Kidney epithelial cell (primary cell): ENCODE measurements around the gene SLC25A25. TPM values are rescaled to one million over a fixed set of nuclear protein-coding genes. Genes with fewer than 3 reads are reported as not detected.

ENCODE experiments used
- DNase-seq: peaks from one replicate; pipeline ENCODE4 v3.0.0-alpha.2; 2010; ENCODE audit warnings: low read depth
- H3K27me3 ChIP-seq: 2 replicates; pipeline ENCODE4 v1.6.0; 2011; ENCODE audit warnings: low read length; ENCODE audit not compliant: control insufficient read depth, insufficient read depth
- H3K36me3 ChIP-seq: 2 replicates; pipeline ENCODE4 v1.5.1; 2011; ENCODE audit warnings: low read length; ENCODE audit not compliant: control insufficient read depth, insufficient read depth
- H3K4me3 ChIP-seq: 2 replicates; pipeline ENCODE4 v1.5.1; 2011; ENCODE audit warnings: low read depth, mild to moderate bottlenecking, control low read depth, low read length
- total RNA-seq: library from RNA; depleted of rRNA; stranded (reverse); fragments of >200 nt; gene quantifications from 2 replicates; pipeline ENCODE4 v1.2.3, GENCODE V29; 2015
- TF ChIP-seq, protein P1 (sequence below): IDR thresholded peaks from 2 replicates; pipeline ENCODE4 v1.5.1; 2011; ENCODE audit warnings: mild to moderate bottlenecking, moderate library complexity, low read length, control low read depth, inconsistent platforms; ENCODE audit not compliant: insufficient read depth, poor library complexity, severe bottlenecking

SLC25A25 gene
- total RNA-seq, 1 donor from 2014 or later: 22.8 TPM

GRCh38 chr9:128149001-128149701 lies 81.1 kb downstream of the SLC25A25 start, which contains the start of gene LCN2:
LCN2 (plus strand) TSS chr9:128149453; CDS start chr9:128149526, 73 bp downstream.
- Histone ChIP-seq H3K36me3 (no peaks in the 10 kb centered on the region), H3K27me3 (no peaks in the 10 kb centered on the region), H3K4me3 (no peak within 1 kb of the TSS)
- DNase-seq: peak; percentile 74
- TF ChIP-seq, protein P1, sequence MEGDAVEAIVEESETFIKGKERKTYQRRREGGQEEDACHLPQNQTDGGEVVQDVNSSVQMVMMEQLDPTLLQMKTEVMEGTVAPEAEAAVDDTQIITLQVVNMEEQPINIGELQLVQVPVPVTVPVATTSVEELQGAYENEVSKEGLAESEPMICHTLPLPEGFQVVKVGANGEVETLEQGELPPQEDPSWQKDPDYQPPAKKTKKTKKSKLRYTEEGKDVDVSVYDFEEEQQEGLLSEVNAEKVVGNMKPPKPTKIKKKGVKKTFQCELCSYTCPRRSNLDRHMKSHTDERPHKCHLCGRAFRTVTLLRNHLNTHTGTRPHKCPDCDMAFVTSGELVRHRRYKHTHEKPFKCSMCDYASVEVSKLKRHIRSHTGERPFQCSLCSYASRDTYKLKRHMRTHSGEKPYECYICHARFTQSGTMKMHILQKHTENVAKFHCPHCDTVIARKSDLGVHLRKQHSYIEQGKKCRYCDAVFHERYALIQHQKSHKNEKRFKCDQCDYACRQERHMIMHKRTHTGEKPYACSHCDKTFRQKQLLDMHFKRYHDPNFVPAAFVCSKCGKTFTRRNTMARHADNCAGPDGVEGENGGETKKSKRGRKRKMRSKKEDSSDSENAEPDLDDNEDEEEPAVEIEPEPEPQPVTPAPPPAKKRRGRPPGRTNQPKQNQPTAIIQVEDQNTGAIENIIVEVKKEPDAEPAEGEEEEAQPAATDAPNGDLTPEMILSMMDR: no peak

DNA sequence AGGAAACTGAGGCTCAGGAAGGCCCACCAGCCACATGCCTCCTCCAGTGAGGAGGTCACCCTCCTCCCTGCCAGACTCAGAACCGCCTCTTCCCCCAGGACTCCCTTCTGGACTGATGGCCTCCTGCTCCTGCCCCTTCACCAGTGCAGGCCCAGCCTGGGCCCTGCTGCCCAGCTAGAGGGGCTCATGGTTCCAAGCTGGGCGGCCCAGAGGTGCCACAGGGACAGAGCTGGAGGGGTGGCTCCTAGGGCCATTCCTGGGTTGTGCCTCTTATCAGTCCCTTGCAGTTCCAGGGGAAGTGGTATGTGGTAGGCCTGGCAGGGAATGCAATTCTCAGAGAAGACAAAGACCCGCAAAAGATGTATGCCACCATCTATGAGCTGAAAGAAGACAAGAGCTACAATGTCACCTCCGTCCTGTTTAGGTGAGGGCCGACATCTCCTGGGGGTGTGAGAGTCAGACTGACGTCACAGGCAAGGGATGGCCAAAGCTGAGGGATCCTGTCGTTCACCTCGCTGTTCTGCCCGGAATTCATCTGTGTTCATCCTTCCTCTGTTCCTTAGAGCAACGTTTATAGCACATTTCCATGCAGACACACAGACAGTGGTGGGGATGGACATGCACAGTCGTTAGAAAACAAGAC lies 82.0 kb downstream of the SLC25A25 start:
- TF ChIP-seq, protein P1: no peak
- Histone ChIP-seq H3K27me3 (no peaks in the 10 kb centered on the region), H3K4me3 (no peak overlapping the region), H3K36me3 (no peaks in the 10 kb centered on the region)
- no peak for DNase-seq

DNA sequence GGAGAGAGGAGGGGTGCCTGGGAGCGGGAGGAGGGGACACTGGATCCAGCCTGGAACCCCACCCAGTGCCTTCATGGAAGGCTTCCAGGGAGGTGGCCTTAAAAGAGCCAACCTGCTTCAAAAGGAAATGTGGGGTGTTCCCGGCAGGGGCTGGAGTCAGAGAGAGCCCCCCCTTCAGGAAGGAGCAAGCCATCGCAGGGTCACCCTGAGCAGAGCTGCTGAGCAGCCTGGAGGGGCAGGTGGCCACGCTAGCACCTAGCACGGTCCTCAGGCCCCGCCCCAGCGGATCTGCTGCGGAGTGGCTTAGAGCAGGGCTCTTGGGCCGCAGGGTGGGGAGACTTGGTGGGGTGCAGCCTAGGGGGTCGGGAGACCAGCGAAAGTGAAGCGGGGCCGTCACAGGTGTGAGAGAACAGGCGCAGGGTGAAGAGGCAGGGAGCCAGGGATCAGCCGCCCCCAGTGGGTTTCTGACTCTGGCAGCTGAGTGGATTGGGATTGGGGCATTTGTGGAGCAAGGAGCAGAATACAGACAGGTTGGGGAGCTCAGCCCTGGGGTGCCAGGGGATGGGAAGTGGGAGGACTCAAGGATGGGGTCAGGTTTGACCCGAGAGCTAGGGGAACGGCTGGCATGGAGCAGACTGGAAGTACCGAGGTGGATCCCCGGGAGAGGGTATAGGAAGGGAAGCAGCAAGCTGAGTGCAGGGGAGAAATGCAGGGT lies 82.7 kb downstream of the SLC25A25 start:
- TF ChIP-seq, protein P1: peak; percentile 11

GRCh38 chr9:128151309-128152132 lies 83.5 kb downstream of the SLC25A25 start:
- TF ChIP-seq, protein P1: no peak
- Histone ChIP-seq H3K27me3 (no peaks in the 10 kb centered on the region), H3K36me3 (no peaks in the 10 kb centered on the region), H3K4me3 (no peak overlapping the region)
- DNase-seq: no peak

More for the DNA sequence above, 82.7 kb downstream of the SLC25A25 start:
- H3K4me3 ChIP-seq: no peak overlapping the region
- no peaks in the 10 kb centered on the region for H3K27me3 ChIP-seq
- H3K36me3 ChIP-seq: no peaks in the 10 kb centered on the region
- DNase-seq: no peak

DNA sequence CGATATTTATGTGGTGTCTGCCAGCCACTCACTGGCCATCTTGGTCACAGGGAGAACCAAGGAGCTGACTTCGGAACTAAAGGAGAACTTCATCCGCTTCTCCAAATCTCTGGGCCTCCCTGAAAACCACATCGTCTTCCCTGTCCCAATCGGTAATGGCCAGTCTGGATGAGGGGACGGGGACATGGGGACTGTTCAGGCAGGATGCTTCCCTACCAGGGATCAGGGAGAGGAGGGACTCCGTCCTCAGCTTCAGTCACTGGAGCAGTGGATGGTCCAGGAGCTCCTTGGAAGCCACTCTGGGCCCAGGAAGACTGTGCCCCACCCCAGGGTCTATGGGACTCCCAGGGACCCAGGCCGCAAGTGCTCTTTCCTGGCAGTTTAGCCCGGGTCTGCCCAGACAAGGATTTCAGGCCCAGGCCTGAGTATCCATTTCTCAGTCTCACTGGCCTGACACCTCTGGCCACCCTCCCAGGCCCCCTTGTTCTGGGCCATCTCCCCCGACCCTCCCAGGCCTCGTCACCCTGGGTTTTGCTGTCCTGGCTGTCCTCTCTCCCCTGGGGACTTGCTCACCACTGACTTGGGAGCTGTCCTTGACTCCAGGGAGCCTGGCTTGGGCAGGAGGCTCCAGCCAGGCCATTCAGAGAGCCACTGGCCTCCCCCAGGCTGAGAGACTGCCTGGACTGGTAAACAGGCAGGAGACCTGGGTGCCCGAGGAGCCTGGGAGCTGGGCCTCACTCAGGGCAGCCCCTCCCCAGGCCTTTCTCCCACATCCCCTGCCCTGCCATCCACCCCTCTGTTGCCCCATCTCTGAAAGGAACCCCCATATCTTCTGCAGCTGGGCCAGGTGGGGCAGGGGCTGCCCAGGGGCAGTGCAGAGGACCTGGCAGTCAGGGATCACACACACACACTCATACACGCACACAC lies 84.4 kb downstream of the SLC25A25 start:
- no peak for DNase-seq
- TF ChIP-seq, protein P1: no peak
- Histone ChIP-seq H3K27me3 (no peaks in the 10 kb centered on the region), H3K36me3 (no peaks in the 10 kb centered on the region), H3K4me3 (no peak overlapping the region)
